NK-92 treated with Interleukin-12 subunit alpha and Interleukin-12 subunit beta, amount 100 ng/mL, for 24 hours (cell line): ENCODE measurements around the gene NOS1AP.
"Not testable (repeated sequence)": the region's sequence is repeated elsewhere in the genome, so short reads cannot be mapped to it uniquely, and the experiment has no call there.

ENCODE experiments used
- DNase-seq: peaks from one replicate; lab custom pipeline; 2025; lab: John Stamatoyannopoulos, UW

NOS1AP gene

DNA sequence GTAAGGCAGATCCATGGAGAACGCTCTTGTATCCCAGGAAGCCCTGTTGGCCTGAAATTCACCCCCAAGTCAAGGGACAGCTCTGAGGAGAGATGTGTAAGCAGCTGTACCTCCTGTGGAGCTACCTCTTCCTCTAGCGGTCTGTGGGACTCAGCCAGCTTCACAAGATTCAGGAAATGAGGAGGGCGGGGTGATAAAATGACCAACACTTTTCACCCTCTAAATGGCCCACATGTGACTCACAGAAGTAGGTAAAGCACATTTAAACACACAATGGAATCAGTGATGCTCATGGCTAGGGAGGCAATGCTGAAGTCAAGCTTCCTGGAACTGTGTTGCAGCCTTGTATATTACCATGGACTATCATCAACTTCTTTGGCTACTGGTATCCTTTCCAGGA is 342.5 kb downstream of the NOS1AP start, which contains the start of gene SH2D1B:
SH2D1B (minus strand) TSS at position 135 of the 400 bp plus-strand sequence; CDS start at position 15, 120 bp downstream.
- peak; percentile 76 for DNase-seq

DNA sequence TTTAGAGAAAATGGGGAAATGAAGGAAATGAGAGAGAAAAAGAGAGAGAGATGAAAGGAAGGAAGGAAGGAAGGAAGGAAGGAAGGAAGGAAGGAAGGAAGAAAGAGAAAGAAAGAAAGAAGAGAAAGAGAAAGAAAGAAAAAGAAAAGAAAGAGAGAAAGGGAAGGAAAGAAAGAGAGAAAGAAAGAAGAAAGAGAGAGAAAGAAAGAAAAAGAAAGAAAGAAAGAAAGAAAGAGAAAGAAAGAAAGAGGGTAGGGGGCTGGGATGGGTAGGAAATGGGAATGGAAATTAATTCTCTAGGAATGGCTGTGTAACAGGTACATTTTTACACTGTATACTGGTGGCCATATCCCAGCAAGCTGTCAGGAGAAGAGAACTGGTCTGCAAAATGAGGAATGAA is 346.7 kb downstream of the NOS1AP start:
- DNase-seq: no peak

DNA sequence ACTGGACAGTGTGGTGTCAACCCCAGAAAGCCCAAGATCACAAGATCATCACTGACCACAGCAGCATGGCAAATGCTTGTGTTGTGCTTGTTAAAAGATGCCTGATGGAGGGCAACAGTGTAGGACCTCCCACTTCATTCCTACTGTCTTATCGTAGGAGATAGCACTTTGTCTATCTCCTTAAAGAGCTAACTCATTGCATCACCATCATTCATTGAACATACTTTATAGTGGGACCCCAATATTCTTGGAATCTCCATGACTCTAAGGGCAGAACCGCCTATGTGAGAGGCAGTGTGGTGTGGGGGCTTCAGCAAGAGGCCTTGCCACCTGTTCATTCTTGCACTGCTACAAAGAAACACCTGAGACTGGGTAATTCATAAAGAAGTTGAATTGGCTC is 347.4 kb downstream of the NOS1AP start:
- DNase-seq: no peak

DNA sequence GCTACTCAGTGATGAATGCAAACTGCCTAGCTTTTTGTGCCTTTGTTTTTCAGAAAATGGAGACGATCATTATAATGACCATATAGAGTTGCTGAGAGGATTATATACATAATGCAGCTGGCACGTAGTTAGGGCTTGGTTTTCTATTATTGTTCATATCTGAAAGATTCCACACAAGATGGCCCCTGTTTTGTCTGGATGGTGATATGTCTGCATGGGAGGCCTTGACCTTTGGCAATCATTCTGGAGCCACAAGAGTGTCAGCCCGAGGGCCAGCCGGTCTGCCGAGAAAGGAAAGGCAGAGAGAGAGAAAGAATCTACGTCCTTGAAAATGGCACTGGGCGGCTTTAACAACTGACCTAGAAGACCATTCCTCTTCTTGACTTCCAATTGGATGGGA is 348.2 kb downstream of the NOS1AP start:
- no peak for DNase-seq

DNA sequence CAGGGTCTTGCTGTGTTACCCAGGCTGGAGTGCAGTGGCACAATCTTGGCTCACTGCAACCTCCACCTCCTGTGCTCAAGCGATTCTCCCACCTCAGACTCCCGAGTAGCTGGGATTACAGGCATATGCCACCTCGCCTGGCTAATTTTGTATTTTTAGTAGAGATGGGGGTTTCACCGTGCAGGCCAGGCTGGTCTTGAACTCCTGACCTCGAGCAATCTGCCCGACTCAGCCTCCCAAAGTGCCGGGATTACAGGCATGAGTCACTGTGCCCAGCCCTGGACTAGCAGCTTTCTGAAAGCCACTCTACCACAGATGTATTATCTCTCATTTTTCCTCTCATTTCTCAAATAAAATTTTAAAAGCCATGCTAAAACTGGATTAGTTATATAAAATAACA is 349.1 kb downstream of the NOS1AP start:
- not testable (repeated sequence) for DNase-seq

DNA sequence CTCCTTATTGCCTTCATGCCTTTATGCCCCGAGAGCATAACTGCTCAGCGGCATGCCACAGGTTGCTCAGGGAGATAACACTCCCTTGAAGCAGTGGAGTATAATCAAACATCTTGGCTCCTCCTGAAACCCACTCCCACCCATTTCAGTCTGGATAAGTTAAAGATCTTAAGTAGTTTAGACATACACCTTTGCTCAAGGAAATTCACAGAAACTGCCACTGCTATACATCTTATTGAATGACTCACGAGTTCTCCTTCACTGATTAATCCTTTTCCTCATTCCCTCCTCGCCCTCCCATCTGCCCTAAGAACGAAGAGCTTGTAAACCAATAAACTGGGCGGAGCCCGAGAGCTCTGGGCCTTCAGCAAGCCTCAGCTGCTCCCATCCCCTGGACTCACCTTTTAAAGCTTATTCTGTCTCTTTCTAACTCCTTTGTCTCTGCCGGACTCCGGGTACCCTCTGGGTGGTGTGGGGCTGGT is 350.0 kb downstream of the NOS1AP start:
- DNase-seq: not testable (repeated sequence)
